Right atrium auricular region (tissue), 2 donors: ENCODE results near the gene SCART1. TPM values are rescaled to one million over a fixed set of nuclear protein-coding genes. Genes with fewer than 3 reads are reported as not detected.
"Not testable (repeated sequence)": the region's sequence is repeated elsewhere in the genome, so short reads cannot be mapped to it uniquely, and the experiment has no call there.

Experiments used
- DNase-seq: peaks from one replicate; pipeline ENCODE4 v3.0.0-alpha.2; 2019; ENCODE audit warnings: low spot score
- H3K27ac ChIP-seq, 2 donors: fragments of 200-600 bp; sonication (generic); 1 replicate in 1 of 2; 2 replicates in 1 of 2; pipeline ENCODE4 v1.5.1; 2016 to 2019
- H3K27me3 ChIP-seq, 2 donors: fragments of 200-600 bp; sonication (generic); one replicate each; pipeline versions ENCODE4 v1.5.1 to v1.6.0; 2017 to 2019
- H3K36me3 ChIP-seq: fragments of 200-600 bp; sonication (generic); one replicate; pipeline ENCODE4 v1.5.1; 2016
- H3K4me1 ChIP-seq, 2 donors: fragments of 200-600 bp; sonication (generic); one replicate each; pipeline versions ENCODE4 v1.5.1 to v1.6.0; 2017 to 2019
- H3K4me3 ChIP-seq, 2 donors: fragments of 200-600 bp; sonication (generic); 1 replicate in 1 of 2; 2 replicates in 1 of 2; pipeline ENCODE4 v1.5.1; 2017 to 2019; ENCODE audit warnings: mild to moderate bottlenecking in 1 of 2, moderate library complexity in 1 of 2
- H3K9me3 ChIP-seq, 2 donors: fragments of 200-600 bp; sonication (generic); one replicate each; pipeline ENCODE4 v1.5.1; 2019
- CTCF ChIP-seq, 2 donors: fragments of 200-600 bp; sonication (generic); IDR thresholded peaks; one replicate each; pipeline ENCODE4 v1.5.1; 2019; ENCODE audit warnings: antibody characterized with exemption in 2 of 2
- total RNA-seq, 2 donors: library from RNA; depleted of rRNA; stranded (reverse); fragments of >200 nt; gene quantifications; one replicate each; pipeline ENCODE4 v1.1.0, GENCODE V29; 2016

SCART1 gene
- total RNA-seq, 2 donors from 2014 or later: 0.22 to 0.24 TPM

GRCh38 chr10:133438711-133439273, 15.0 kb upstream of the SCART1 start:
- Histone ChIP-seq H3K4me3 (no peak overlapping the region), H3K27me3 (no peaks in the 10 kb centered on the region), H3K9me3 (no peaks in the 10 kb centered on the region), H3K36me3 (no peaks in the 10 kb centered on the region), H3K27ac (no peak overlapping the region), H3K4me1 (no peaks in the 10 kb centered on the region)
- TF ChIP-seq CTCF (IDR thresholded peaks at IDR 0.05): no peak
- peak; percentile 26 for DNase-seq

GRCh38 chr10:133439517-133440461, 14.0 kb upstream of the SCART1 start:
- Histone ChIP-seq H3K4me3 (no peak overlapping the region), H3K9me3 (no peaks in the 10 kb centered on the region), H3K27ac (no peak overlapping the region), H3K27me3 (no peaks in the 10 kb centered on the region), H3K4me1 (no peaks in the 10 kb centered on the region), H3K36me3 (no peaks in the 10 kb centered on the region)
- no peak for TF ChIP-seq CTCF (IDR thresholded peaks at IDR 0.05)
- DNase-seq: peak; percentile 34

- no peak for TF ChIP-seq CTCF (IDR thresholded peaks at IDR 0.05)
- no peak overlapping the region for H3K27ac ChIP-seq
- H3K36me3 ChIP-seq: no peaks in the 10 kb centered on the region
- H3K27me3 ChIP-seq: no peaks in the 10 kb centered on the region
- H3K9me3 ChIP-seq: no peaks in the 10 kb centered on the region
- H3K4me1 ChIP-seq: no peaks in the 10 kb centered on the region
- no peak overlapping the region for H3K4me3 ChIP-seq
- peak; percentile 38 for DNase-seq
These were observed 13.0 kb upstream of the SCART1 start for GRCh38 chr10:133440633-133441285.

GRCh38 chr10:133441356-133441755, 12.4 kb upstream of the SCART1 start:
- not testable (repeated sequence) for H3K36me3 ChIP-seq, H3K4me3 ChIP-seq, DNase-seq, H3K27ac ChIP-seq, H3K9me3 ChIP-seq, H3K27me3 ChIP-seq, H3K4me1 ChIP-seq

GRCh38 chr10:133441780-133442179, 12.0 kb upstream of the SCART1 start:
- no peak for TF ChIP-seq CTCF (IDR thresholded peaks at IDR 0.05)
- Histone ChIP-seq H3K27ac (no peak overlapping the region), H3K4me3 (no peak overlapping the region), H3K4me1 (no peaks in the 10 kb centered on the region), H3K36me3 (no peaks in the 10 kb centered on the region), H3K27me3 (no peaks in the 10 kb centered on the region), H3K9me3 (peaks cover 0 to 6% of the 10 kb centered on the region in 2 donors)
- DNase-seq: peak; percentile 16
